Endothelial cell of umbilical vein (primary cell): ENCODE measurements around the gene C2. TPM values are rescaled to one million over a fixed set of nuclear protein-coding genes. Genes with fewer than 3 reads are reported as not detected.

Source experiments
- BruUV-seq: library from RNA; stranded (reverse); fragments of 400-500 nt; replicated peaks from 2 replicates; lab custom pipeline; 2021; lab: Mats Ljungman, UMichigan
- CTCF ChIA-PET: fragments of 300-600, 350-600 bp; sonication (Branson Sonifier 250); formaldehyde crosslinking; loops from one replicate; lab custom pipeline; 2021; ENCODE audit warnings: antibody characterized with exemption, inconsistent platforms; lab: Charles Lee
- POLR2A ChIA-PET: fragments of 300-600, 350-600 bp; sonication (Branson Sonifier 250); formaldehyde crosslinking; loops from one replicate; lab custom pipeline; 2021; ENCODE audit warnings: antibody characterized with exemption, inconsistent platforms; lab: Charles Lee
- DNase-seq: peaks from one replicate; pipeline ENCODE4 v3.0.0-alpha.2; 2011; ENCODE audit warnings: low read depth, low spot score
- FAIRE-seq: peaks from 2 replicates; lab custom pipeline; 2011; peaks lifted over from hg19 to GRCh38; lab: Jason Lieb, UNC
- H2AFZ ChIP-seq: 2 replicates; pipeline ENCODE4 v1.6.0; 2012; ENCODE audit warnings: low read depth, low read length, control low read depth, inconsistent platforms
- H3K27ac ChIP-seq: 2 replicates; pipeline ENCODE4 v1.5.1; 2011; ENCODE audit warnings: low read depth, mild to moderate bottlenecking, control low read depth, low read length, moderate library complexity; ENCODE audit not compliant: insufficient read depth
- H3K27me3 ChIP-seq, 2 experiments: 2 replicates each; pipeline versions ENCODE4 v1.6.0 to v1.6.1; 2011; ENCODE audit warnings: low read length in 2 of 2, mixed read lengths in 1 of 2; ENCODE audit not compliant: control insufficient read depth in 2 of 2, insufficient read depth in 2 of 2
- H3K36me3 ChIP-seq, 2 experiments: 2 replicates in 1 of 2; 3 replicates in 1 of 2; pipeline ENCODE4 v1.5.1; 2011; ENCODE audit warnings: low read length in 2 of 2, mild to moderate bottlenecking in 1 of 2, moderate library complexity in 1 of 2; ENCODE audit not compliant: control insufficient read depth in 2 of 2, insufficient read depth in 2 of 2; ENCODE audit errors: extremely low read depth in 1 of 2
- H3K4me1 ChIP-seq: 3 replicates; pipeline ENCODE4 v1.5.1; 2011; ENCODE audit warnings: mild to moderate bottlenecking, low read length; ENCODE audit not compliant: control insufficient read depth, insufficient read depth; ENCODE audit errors: extremely low read depth
- H3K4me2 ChIP-seq: 2 replicates; pipeline ENCODE4 v1.6.1; 2011; ENCODE audit warnings: low read length, control low read depth, mixed read lengths; ENCODE audit not compliant: insufficient read depth
- H3K4me3 ChIP-seq, 3 experiments: fragments of 200-600 bp in 1 of 3; sonication (generic), shearing (Covaris generic) in 1 of 3; replicated peaks in 1 of 3; 2 replicates each; pipeline ENCODE4 v1.5.1; 2011 to 2016; ENCODE audit warnings: control low read depth in 3 of 3, low read length in 3 of 3, mild to moderate bottlenecking in 2 of 3, inconsistent platforms in 1 of 3, low read depth in 1 of 3, moderate library complexity in 1 of 3; ENCODE audit not compliant: insufficient read depth in 1 of 3
- H3K79me2 ChIP-seq: 2 replicates; pipeline ENCODE4 v1.6.0; 2012; ENCODE audit warnings: low read length, inconsistent platforms; ENCODE audit not compliant: control insufficient read depth, insufficient read depth
- H3K9ac ChIP-seq: replicated peaks from 2 replicates; pipeline ENCODE3; 2011; ENCODE audit warnings: low read length, control low read depth; ENCODE audit not compliant: insufficient read depth; ENCODE audit errors: extremely low read depth
- H3K9me1 ChIP-seq: replicated peaks from 3 replicates; pipeline ENCODE4 v1.6.0; 2011; ENCODE audit warnings: mild to moderate bottlenecking, low read length; ENCODE audit not compliant: control insufficient read depth, insufficient read depth; ENCODE audit errors: extremely low read depth
- H3K9me3 ChIP-seq: replicated peaks from 2 replicates; pipeline ENCODE4 v1.5.1; 2012; ENCODE audit warnings: low read length, inconsistent platforms; ENCODE audit not compliant: control insufficient read depth, insufficient read depth
- H4K20me1 ChIP-seq: replicated peaks from 2 replicates; pipeline ENCODE3; 2011; ENCODE audit warnings: mild to moderate bottlenecking, low read length; ENCODE audit not compliant: control insufficient read depth, insufficient read depth; ENCODE audit errors: extremely low read depth
- EZH2 ChIP-seq: IDR thresholded peaks from 2 replicates; pipeline ENCODE4 v1.6.1; 2012; ENCODE audit warnings: borderline replicate concordance, low read depth, mild to moderate bottlenecking, moderate library complexity, low read length, inconsistent platforms; ENCODE audit not compliant: severe bottlenecking
- FOS ChIP-seq: IDR thresholded peaks from 2 replicates; pipeline ENCODE4 v1.6.1; 2011; ENCODE audit warnings: mild to moderate bottlenecking, low read length, moderate library complexity, borderline replicate concordance; ENCODE audit not compliant: insufficient read depth
- GATA2 ChIP-seq: IDR thresholded peaks from 2 replicates; pipeline ENCODE4 v1.7.0; 2011; ENCODE audit warnings: low read depth, mild to moderate bottlenecking, moderate library complexity, mixed read lengths, low read length; ENCODE audit not compliant: insufficient read length, insufficient read depth
- JUN ChIP-seq: IDR thresholded peaks from 2 replicates; pipeline ENCODE4 v1.6.1; 2011; ENCODE audit warnings: borderline replicate concordance, low read depth; ENCODE audit not compliant: insufficient read length, insufficient read depth
- MYC ChIP-seq: IDR thresholded peaks from one replicate; pipeline ENCODE4 v1.6.1; 2011; ENCODE audit warnings: mild to moderate bottlenecking, low read depth, low read length
- POLR2A ChIP-seq: IDR thresholded peaks from 2 replicates; pipeline ENCODE4 v1.6.1; 2012; ENCODE audit warnings: low read depth, mild to moderate bottlenecking, control low read depth, low read length
- POLR2AphosphoS5 ChIP-seq: IDR thresholded peaks from 2 replicates; pipeline ENCODE4 v1.6.1; 2012; ENCODE audit warnings: low read depth, mild to moderate bottlenecking, control low read depth, low read length, moderate library complexity; ENCODE audit not compliant: insufficient read depth
- dilution Hi-C: fragments of 300-500 bp; cut with MboI; formaldehyde crosslinking; loops from one replicate; pipeline ENCODE4 v1.15.0; 2019; ENCODE audit warnings: low sequenced_read_pairs; ENCODE audit not compliant: extremely low pct_ligation_motif_present
- intact Hi-C: fragments of 100-400 bp; cut with micrococcal nuclease; formaldehyde crosslinking; loops from one replicate; pipeline ENCODE4 v1.10.0; 2022
- polyA plus RNA-seq, 4 experiments: library from polyadenylated mRNA; depleted of rRNA in 3 of 4; stranded (reverse) in 3 of 4; unstranded in 1 of 4; fragments of >200 nt; gene quantifications; 2 replicates each; pipeline versions ENCODE4 v1.2.1 to v1.2.3, GENCODE V29; 2011 to 2012; ENCODE audit warnings: missing spikeins in 1 of 4
- total RNA-seq: library from RNA; stranded (reverse); gene quantifications from 2 replicates; pipeline ENCODE4 v1.2.3, GENCODE V29; 2021
- TF ChIP-seq, protein P1 (sequence below): IDR thresholded peaks from 2 replicates; pipeline ENCODE4 v1.6.1; 2011; ENCODE audit not compliant: insufficient read depth, insufficient read length
- TF ChIP-seq, protein P2 (sequence below), 2 donors: IDR thresholded peaks; 1 replicate in 1 of 2; 2 replicates in 1 of 2; pipeline ENCODE4 v1.5.1; 2011; ENCODE audit warnings: low read length in 2 of 2, mild to moderate bottlenecking in 2 of 2, moderate library complexity in 2 of 2, control low read depth in 1 of 2, inconsistent platforms in 1 of 2, low read depth in 1 of 2; ENCODE audit not compliant: insufficient read depth in 1 of 2; ENCODE audit errors: extremely low read depth in 1 of 2

C2 gene
- total and polyA plus RNA-seq, 2 donors (not counting 3 experiments of a cell fraction or from before 2014, with no cell fraction given), result 0.60 TPM; not detected in 1

DNA sequence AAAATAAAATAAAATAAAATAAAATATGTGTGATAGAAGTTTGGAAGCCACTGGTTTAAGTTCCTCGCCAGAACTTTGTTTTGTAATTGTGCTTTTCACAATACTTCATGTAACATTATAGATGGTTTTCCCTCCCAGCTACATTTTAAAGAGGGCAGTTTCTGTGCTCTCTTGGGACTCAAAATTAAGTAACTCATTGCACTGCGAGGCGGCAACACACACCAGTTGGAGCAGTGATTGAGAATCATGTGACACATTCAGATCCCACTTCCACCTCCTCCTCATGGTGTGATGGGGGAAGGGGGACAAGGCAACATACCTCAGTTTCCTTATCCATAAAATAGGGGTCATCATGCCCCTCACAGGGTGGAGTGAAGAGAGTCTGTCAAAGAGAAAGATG, 7.5 kb downstream of the C2 start:
- Histone ChIP-seq H3K4me2 (no peak overlapping the region), H4K20me1 (no peaks in the 10 kb centered on the region), H3K79me2 (no peaks in the 10 kb centered on the region), H2AFZ (no peak overlapping the region), H3K9ac (no peak overlapping the region), H3K4me3 (no peak overlapping the region), H3K36me3 (no peaks in the 10 kb centered on the region), H3K9me1 (no peaks in the 10 kb centered on the region), H3K27ac (no peak overlapping the region), H3K27me3 (no peaks in the 10 kb centered on the region), H3K4me1 (no peaks in the 10 kb centered on the region), H3K9me3 (no peaks in the 10 kb centered on the region)
- POLR2A ChIA-PET, result no interaction called here
- FAIRE-seq (no peak), DNase-seq (no peak)
- CTCF ChIA-PET, result interaction anchor here (1.1 kb wide), 1 partner anchor 17 kb away, joined by 3 read pairs; no protein-coding TSS in a partner anchor
- BruUV-seq, result no TSS peak
- dilution Hi-C loops (no loop called here), intact Hi-C loops (no loop called here)
- TF ChIP-seq GATA2 (no peak), POLR2A (no peak), EZH2 (no peak), POLR2AphosphoS5 (no peak), MYC (no peak), FOS (no peak), JUN (no peak)
- TF ChIP-seq, protein P1, sequence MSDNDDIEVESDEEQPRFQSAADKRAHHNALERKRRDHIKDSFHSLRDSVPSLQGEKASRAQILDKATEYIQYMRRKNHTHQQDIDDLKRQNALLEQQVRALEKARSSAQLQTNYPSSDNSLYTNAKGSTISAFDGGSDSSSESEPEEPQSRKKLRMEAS, result no peak
- TF ChIP-seq, protein P2, sequence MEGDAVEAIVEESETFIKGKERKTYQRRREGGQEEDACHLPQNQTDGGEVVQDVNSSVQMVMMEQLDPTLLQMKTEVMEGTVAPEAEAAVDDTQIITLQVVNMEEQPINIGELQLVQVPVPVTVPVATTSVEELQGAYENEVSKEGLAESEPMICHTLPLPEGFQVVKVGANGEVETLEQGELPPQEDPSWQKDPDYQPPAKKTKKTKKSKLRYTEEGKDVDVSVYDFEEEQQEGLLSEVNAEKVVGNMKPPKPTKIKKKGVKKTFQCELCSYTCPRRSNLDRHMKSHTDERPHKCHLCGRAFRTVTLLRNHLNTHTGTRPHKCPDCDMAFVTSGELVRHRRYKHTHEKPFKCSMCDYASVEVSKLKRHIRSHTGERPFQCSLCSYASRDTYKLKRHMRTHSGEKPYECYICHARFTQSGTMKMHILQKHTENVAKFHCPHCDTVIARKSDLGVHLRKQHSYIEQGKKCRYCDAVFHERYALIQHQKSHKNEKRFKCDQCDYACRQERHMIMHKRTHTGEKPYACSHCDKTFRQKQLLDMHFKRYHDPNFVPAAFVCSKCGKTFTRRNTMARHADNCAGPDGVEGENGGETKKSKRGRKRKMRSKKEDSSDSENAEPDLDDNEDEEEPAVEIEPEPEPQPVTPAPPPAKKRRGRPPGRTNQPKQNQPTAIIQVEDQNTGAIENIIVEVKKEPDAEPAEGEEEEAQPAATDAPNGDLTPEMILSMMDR (IDR thresholded peaks at IDR 0.05; ENCODE audit: extremely low read depth in 1 of 2, insufficient read depth in 1 of 2, low read depth in 1 of 2, low read length in 2 of 2), result no peak
